Measurements from ENCODE around the gene NFKBIL1. TPM values are rescaled to one million over a fixed set of nuclear protein-coding genes. Genes with fewer than 3 reads are reported as not detected.
"Not testable (repeated sequence)": the region's sequence is repeated elsewhere in the genome, so short reads cannot be mapped to it uniquely, and the experiment has no call there.

NFKBIL1 gene
- total and polyA plus RNA-seq, 2 experiments from 2014 or later = 9.6 to 12.3 TPM

- H3K4me3 Mint-ChIP-seq = no peak overlapping the region; the same call in 2 of the 3 replicates
- H2AFZ ChIP-seq = 0 out of 2 replicates have a peak overlapping the region, but pooled peaks have one; percentile 10
These were observed 40.7 kb downstream of the NFKBIL1 start for GRCh38 chr6:31587791-31588777.

GRCh38 chr6:31588871-31589650, 41.7 kb downstream of the NFKBIL1 start:
- Histone ChIP-seq H3K27me3 (ENCODE audit: insufficient read depth) (no peaks in the 10 kb centered on the region), H3F3A (replicated peaks; ENCODE audit: low read depth) (no peaks in the 10 kb centered on the region), H3K27ac (ENCODE audit: low read depth) (no peak overlapping the region), H3K36me3 (ENCODE audit: insufficient read depth) (no peaks in the 10 kb centered on the region), H4K20me1 (replicated peaks; ENCODE audit: insufficient read depth) (no peaks in the 10 kb centered on the region), H2AFZ (peak overlapping the region; percentile 43; the same call in 1 of the 2 replicates), H3K9me2 (ENCODE audit: insufficient read depth) (no peaks in the 10 kb centered on the region), H3K4me2 (no peak overlapping the region), H3K4me1 (ENCODE audit: insufficient read depth) (no peaks in the 10 kb centered on the region), H3K79me2 (replicated peaks; ENCODE audit: insufficient read depth) (no peaks in the 10 kb centered on the region), H3K4me3 (no peak overlapping the region)
- DNase-seq (ENCODE audit: low spot score) (no peak), ATAC-seq (no peak)
- peaks cover 10% of the 10 kb centered on the region for H3K27me3 Mint-ChIP-seq (ENCODE audit: insufficient read depth, low read depth, poor library complexity)
- H3K36me3 Mint-ChIP-seq (ENCODE audit: low read depth) = no peaks in the 10 kb centered on the region; the same call in 2 of the 3 replicates
- H3K4me1 Mint-ChIP-seq = peaks cover 6% of the 10 kb centered on the region; the same call in 2 of the 3 replicates
- H3K27ac Mint-ChIP-seq = no peak overlapping the region
- no peak overlapping the region for H3K4me3 Mint-ChIP-seq
- H3K9me3 Mint-ChIP-seq = no peaks in the 10 kb centered on the region
- TF ChIP-seq STAT1 (IDR thresholded peaks at IDR 0.05; ENCODE audit: unreplicated experiment) = no peak
- no peak for TF ChIP-seq CREB1 (CRISPR knock-in tag; IDR thresholded peaks at IDR 0.05; ENCODE audit: low read depth)
- no peak for TF ChIP-seq CTCF (conservative IDR thresholded peaks at IDR 0.05; ENCODE audit: low read depth in 2 of 2)

More at GRCh38 chr6:31587791-31588777, 40.7 kb downstream of the NFKBIL1 start:
- Histone ChIP-seq H4K20me1 (replicated peaks; ENCODE audit: insufficient read depth) (no peaks in the 10 kb centered on the region), H3K4me3 (no peak overlapping the region), H3K79me2 (replicated peaks; ENCODE audit: insufficient read depth) (no peaks in the 10 kb centered on the region), H3K27ac (ENCODE audit: low read depth) (no peak overlapping the region), H3K4me1 (ENCODE audit: insufficient read depth) (no peaks in the 10 kb centered on the region), H3K4me2 (no peak overlapping the region), H3K27me3 (ENCODE audit: insufficient read depth) (no peaks in the 10 kb centered on the region), H3K36me3 (ENCODE audit: insufficient read depth) (no peaks in the 10 kb centered on the region), H3K9me2 (ENCODE audit: insufficient read depth) (no peaks in the 10 kb centered on the region), H3F3A (replicated peaks; ENCODE audit: low read depth) (no peaks in the 10 kb centered on the region)
- Mint-ChIP-seq H3K27me3 (ENCODE audit: insufficient read depth, low read depth, poor library complexity) (peaks cover 12% of the 10 kb centered on the region), H3K36me3 (ENCODE audit: low read depth) (no peaks in the 10 kb centered on the region; the same call in 2 of the 3 replicates), H3K4me1 (peaks cover 6% of the 10 kb centered on the region; the same call in 2 of the 3 replicates), H3K9me3 (no peaks in the 10 kb centered on the region), H3K27ac (no peak overlapping the region)
- TF ChIP-seq ZNF331 (CRISPR knock-in tag; IDR thresholded peaks at IDR 0.05; ENCODE audit: low read depth) (no peak), REST (IDR thresholded peaks at IDR 0.05; ENCODE audit: unreplicated experiment) (no peak), EZH2phosphoT487 (IDR thresholded peaks at IDR 0.05; ENCODE audit: unreplicated experiment) (no peak), JUNB (IDR thresholded peaks at IDR 0.05; ENCODE audit: unreplicated experiment) (no peak), EZH2 (IDR thresholded peaks at IDR 0.05; ENCODE audit: low read depth, unreplicated experiment) (no peak), ZNF114 (CRISPR knock-in tag; IDR thresholded peaks at IDR 0.05) (no peak)
- DNase-seq (ENCODE audit: low spot score) (no peak), ATAC-seq (no peak; the same call in 2 of the 3 replicates)

GRCh38 chr6:31590691-31591090, 43.3 kb downstream of the NFKBIL1 start:
- not testable (repeated sequence) for H3K4me1 Mint-ChIP-seq; H3K4me3 Mint-ChIP-seq; H3K27ac ChIP-seq (ENCODE audit: low read depth); H3K4me3 ChIP-seq; H3K4me2 ChIP-seq; H3K27me3 ChIP-seq (ENCODE audit: insufficient read depth); H3K4me1 ChIP-seq (ENCODE audit: insufficient read depth); H4K20me1 ChIP-seq (replicated peaks; ENCODE audit: insufficient read depth); H3F3A ChIP-seq (replicated peaks; ENCODE audit: low read depth); H3K79me2 ChIP-seq (replicated peaks; ENCODE audit: insufficient read depth); ATAC-seq; H3K9me2 ChIP-seq (ENCODE audit: insufficient read depth); H3K27ac Mint-ChIP-seq; H3K36me3 Mint-ChIP-seq (ENCODE audit: low read depth); H2AFZ ChIP-seq; DNase-seq (ENCODE audit: low spot score); H3K9me3 Mint-ChIP-seq; H3K36me3 ChIP-seq (ENCODE audit: insufficient read depth)
- peaks cover 13% of the 10 kb centered on the region for H3K27me3 Mint-ChIP-seq (ENCODE audit: insufficient read depth, low read depth, poor library complexity)
